Stimulated activated CD4-positive, alpha-beta T cell treated with anti-CD3 and anti-CD28 coated beads, Interleukin-12 subunit alpha, Interleukin-12 subunit beta, amount 100 ng/mL, for 48 hours (primary cell): ENCODE data around the gene MBD5.

Source experiments
- DNase-seq, 3 donors: peaks; one replicate each; pipeline ENCODE4 v3.0.0-alpha.2; 2020; ENCODE audit warnings: low read depth in 2 of 3, low spot score in 1 of 3

MBD5 gene

GRCh38 chr2:148218326-148219075 lies 197.6 kb downstream of the MBD5 start:
- no peak for DNase-seq

GRCh38 chr2:148221166-148221565 lies 200.3 kb downstream of the MBD5 start:
- no peak for DNase-seq

- DNase-seq, result no peak
Measured at GRCh38 chr2:148221926-148222325, 201.0 kb downstream of the MBD5 start.

- no peak for DNase-seq
Measured at GRCh38 chr2:148231858-148232257, 211.0 kb downstream of the MBD5 start.

GRCh38 chr2:148234143-148234542 lies 213.3 kb downstream of the MBD5 start:
- DNase-seq, result no peak

- DNase-seq, result no peak
Measured at GRCh38 chr2:148237911-148238310, 217.0 kb downstream of the MBD5 start.

GRCh38 chr2:148238561-148238960 lies 217.7 kb downstream of the MBD5 start:
- DNase-seq, result no peak

- no peak for DNase-seq
Measured at GRCh38 chr2:148240838-148241237, 219.9 kb downstream of the MBD5 start.

- DNase-seq, result no peak
Measured at GRCh38 chr2:148244593-148245292, 223.9 kb downstream of the MBD5 start.

GRCh38 chr2:148251993-148252392 lies 231.1 kb downstream of the MBD5 start:
- DNase-seq, result no peak

GRCh38 chr2:148252646-148253045 lies 231.8 kb downstream of the MBD5 start:
- DNase-seq, result no peak

- DNase-seq, result no peak
Measured at GRCh38 chr2:148253685-148254084, 232.8 kb downstream of the MBD5 start.

GRCh38 chr2:148255929-148256328 lies 235.0 kb downstream of the MBD5 start:
- no peak for DNase-seq

GRCh38 chr2:148257276-148257675 lies 236.4 kb downstream of the MBD5 start:
- DNase-seq, result no peak

- DNase-seq, result no peak
Measured at GRCh38 chr2:148258124-148258523, 237.2 kb downstream of the MBD5 start.

GRCh38 chr2:148259674-148260073 lies 238.8 kb downstream of the MBD5 start:
- DNase-seq, result no peak

- DNase-seq, result no peak
Measured at GRCh38 chr2:148263890-148264289, 243.0 kb downstream of the MBD5 start.

GRCh38 chr2:148273158-148273691 lies 252.3 kb downstream of the MBD5 start:
- no peak for DNase-seq

GRCh38 chr2:148279216-148279615 lies 258.3 kb downstream of the MBD5 start:
- DNase-seq, result no peak

GRCh38 chr2:148282201-148282600 lies 261.3 kb downstream of the MBD5 start:
- no peak for DNase-seq

- DNase-seq, result no peak
Measured at GRCh38 chr2:148292431-148292830, 271.5 kb downstream of the MBD5 start.

GRCh38 chr2:148298196-148298595 lies 277.3 kb downstream of the MBD5 start:
- no peak for DNase-seq
